Measurements from ENCODE around the gene ARSD.

Gene ARSD

GRCh38 chrX:2875798-2876399, 53.2 kb downstream of the ARSD start:
- Mint-ChIP-seq H3K4me1 (no peaks in the 10 kb centered on the region), H3K36me3 (ENCODE audit: low read depth) (peaks cover 86% of the 10 kb centered on the region), H3K4me3 (no peak overlapping the region), H3K27ac (no peak overlapping the region), H3K27me3 (ENCODE audit: low read depth, poor library complexity) (peaks cover 4% of the 10 kb centered on the region), H3K9me3 (peaks cover 43% of the 10 kb centered on the region)
- peak; percentile 46 for TF ChIP-seq CTCF (IDR thresholded peaks at IDR 0.05)
- no peak for DNase-seq

DNA sequence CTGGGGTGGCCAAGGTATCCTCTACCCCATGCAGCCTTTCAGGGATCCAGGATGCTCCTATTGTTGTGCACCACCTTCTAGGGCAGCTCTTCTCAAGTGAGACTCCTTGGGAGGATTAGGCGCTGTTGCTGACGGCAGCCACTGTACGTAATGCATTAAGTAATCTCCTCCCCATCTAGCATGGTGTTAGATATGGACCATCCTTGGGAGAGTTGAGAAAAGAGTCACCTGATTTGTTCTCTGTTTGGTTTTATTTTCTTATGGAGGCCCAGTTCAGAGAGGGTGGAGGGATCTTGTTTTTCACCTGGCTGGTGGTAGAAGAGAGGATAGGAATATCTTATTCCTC, 54.0 kb downstream of the ARSD start:
- peaks cover 86% of the 10 kb centered on the region for H3K36me3 Mint-ChIP-seq (ENCODE audit: low read depth)
- no peaks in the 10 kb centered on the region for H3K4me1 Mint-ChIP-seq
- H3K4me3 Mint-ChIP-seq: no peak overlapping the region
- DNase-seq: no peak
- no peak overlapping the region for H3K27ac Mint-ChIP-seq
- peaks cover 49% of the 10 kb centered on the region for H3K9me3 Mint-ChIP-seq
- H3K27me3 Mint-ChIP-seq (ENCODE audit: low read depth, poor library complexity): peaks cover 4% of the 10 kb centered on the region
- TF ChIP-seq CTCF (IDR thresholded peaks at IDR 0.05): no peak

- H3K4me1 Mint-ChIP-seq: no peaks in the 10 kb centered on the region
- no peak overlapping the region for H3K27ac Mint-ChIP-seq
- H3K4me3 Mint-ChIP-seq: no peak overlapping the region
- DNase-seq: no peak
- H3K36me3 Mint-ChIP-seq (ENCODE audit: low read depth): peaks cover 86% of the 10 kb centered on the region
- H3K27me3 Mint-ChIP-seq (ENCODE audit: low read depth, poor library complexity): peaks cover 4% of the 10 kb centered on the region
- peaks cover 55% of the 10 kb centered on the region for H3K9me3 Mint-ChIP-seq
- no peak for TF ChIP-seq CTCF (IDR thresholded peaks at IDR 0.05)
Measured at GRCh38 chrX:2874222-2875135, 54.7 kb downstream of the ARSD start.

- Mint-ChIP-seq H3K27ac (peak overlapping the region; percentile 23), H3K4me1 (no peaks in the 10 kb centered on the region), H3K27me3 (ENCODE audit: low read depth, poor library complexity) (peaks cover 4% of the 10 kb centered on the region), H3K4me3 (no peak overlapping the region), H3K36me3 (ENCODE audit: low read depth) (peaks cover 96% of the 10 kb centered on the region), H3K9me3 (peaks cover 62% of the 10 kb centered on the region)
- TF ChIP-seq CTCF (IDR thresholded peaks at IDR 0.05): no peak
- no peak for DNase-seq
Measured at GRCh38 chrX:2872671-2873277, 56.4 kb downstream of the ARSD start.

DNA sequence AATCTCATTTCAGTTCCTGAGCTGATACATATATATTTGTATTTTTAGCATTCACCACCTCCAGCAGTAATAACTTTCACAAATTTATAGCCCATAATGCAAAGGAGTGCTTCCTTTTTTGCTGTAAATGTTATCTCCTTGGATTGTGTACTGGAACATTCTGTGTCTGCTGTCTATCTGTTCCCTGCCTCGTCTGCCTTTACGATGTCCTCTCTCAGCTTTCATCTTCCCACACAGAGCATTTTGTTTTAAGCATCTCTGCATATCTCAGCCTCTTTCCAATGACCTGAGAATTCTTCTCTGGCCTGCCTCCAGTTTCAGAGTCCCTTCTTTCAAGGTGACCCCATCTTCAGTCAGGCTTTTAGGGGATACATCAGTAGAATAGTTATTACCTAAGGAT, 57.3 kb downstream of the ARSD start:
- Mint-ChIP-seq H3K36me3 (ENCODE audit: low read depth) (peaks cover 96% of the 10 kb centered on the region), H3K27me3 (ENCODE audit: low read depth, poor library complexity) (no peaks in the 10 kb centered on the region), H3K4me1 (peaks cover 5% of the 10 kb centered on the region), H3K27ac (no peak overlapping the region), H3K4me3 (no peak overlapping the region), H3K9me3 (peaks cover 67% of the 10 kb centered on the region)
- DNase-seq: no peak
- no peak for TF ChIP-seq CTCF (IDR thresholded peaks at IDR 0.05)
